GM21619 (cell line): ENCODE results near the gene OPRL1.

Experiments used
- ATAC-seq: cut with Tn5 transposase; IDR thresholded peaks from one replicate; pipeline ENCODE4 v1.9.1; 2021; ENCODE audit not compliant: unreplicated experiment

OPRL1 gene

GRCh38 chr20:64139199-64140060 is 59.5 kb downstream of the OPRL1 start:
- ATAC-seq, result no peak

GRCh38 chr20:64140061-64140931 is 60.4 kb downstream of the OPRL1 start:
- no peak for ATAC-seq

GRCh38 chr20:64140956-64141355 is 61.1 kb downstream of the OPRL1 start:
- no peak for ATAC-seq

GRCh38 chr20:64142590-64142989 is 62.7 kb downstream of the OPRL1 start:
- no peak for ATAC-seq

- ATAC-seq, result no peak
Observed at GRCh38 chr20:64143018-64143801, 63.3 kb downstream of the OPRL1 start.

GRCh38 chr20:64144144-64144912 is 64.4 kb downstream of the OPRL1 start:
- ATAC-seq, result no peak

GRCh38 chr20:64145458-64146300 is 65.8 kb downstream of the OPRL1 start:
- ATAC-seq, result no peak

GRCh38 chr20:64146301-64146935 is 66.5 kb downstream of the OPRL1 start:
- ATAC-seq, result no peak

GRCh38 chr20:64146936-64147477 is 67.1 kb downstream of the OPRL1 start:
- ATAC-seq, result no peak

- no peak for ATAC-seq
Observed at GRCh38 chr20:64148581-64148980, 68.7 kb downstream of the OPRL1 start.

- no peak for ATAC-seq
Observed at GRCh38 chr20:64149141-64149540, 69.3 kb downstream of the OPRL1 start.

GRCh38 chr20:64149809-64150560 is 70.1 kb downstream of the OPRL1 start:
- no peak for ATAC-seq
